Gastrocnemius medialis (tissue), 4 donors: ENCODE results near the gene KIAA0040.

Source experiments
- POLR2A ChIP-seq, 2 donors: fragments of 450-650 bp; IDR thresholded peaks; one replicate each; pipeline ENCODE4 v1.6.1; 2017; ENCODE audit warnings: antibody characterized with exemption in 2 of 2, mild to moderate bottlenecking in 2 of 2, moderate library complexity in 2 of 2
- TF ChIP-seq, protein P1 (sequence below), 5 experiments: fragments of 450-650 bp in 3 of 5; fragments of 200-600 bp in 2 of 5; sonication (generic) in 2 of 5; IDR thresholded peaks in 4 of 5; conservative IDR thresholded peaks in 1 of 5; 1 replicate in 4 of 5; 2 replicates in 1 of 5; pipeline ENCODE4 v1.5.1; 2016 to 2019; ENCODE audit warnings: antibody characterized with exemption in 5 of 5, mild to moderate bottlenecking in 3 of 5, moderate library complexity in 3 of 5

DNA sequence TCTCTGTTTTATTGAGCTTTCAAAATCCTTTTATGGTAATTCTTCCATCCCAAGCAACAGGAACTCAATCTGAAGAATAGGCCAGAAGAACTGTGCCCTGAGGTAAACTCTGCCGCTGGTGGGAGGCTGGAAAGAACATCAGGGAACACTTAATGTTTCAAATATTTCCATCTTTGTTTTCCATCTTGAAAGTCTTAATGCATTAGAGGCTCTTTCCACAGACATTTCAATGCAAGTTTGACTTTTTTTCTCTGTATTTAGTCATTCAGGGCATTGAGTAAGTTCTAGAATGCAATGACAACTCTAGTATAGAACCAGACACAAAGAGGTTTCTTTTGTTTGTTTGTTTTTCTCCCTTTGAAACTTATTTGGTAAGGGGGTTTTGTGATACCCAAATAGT is 61.5 kb downstream of the KIAA0040 start:
- TF ChIP-seq, protein P1, sequence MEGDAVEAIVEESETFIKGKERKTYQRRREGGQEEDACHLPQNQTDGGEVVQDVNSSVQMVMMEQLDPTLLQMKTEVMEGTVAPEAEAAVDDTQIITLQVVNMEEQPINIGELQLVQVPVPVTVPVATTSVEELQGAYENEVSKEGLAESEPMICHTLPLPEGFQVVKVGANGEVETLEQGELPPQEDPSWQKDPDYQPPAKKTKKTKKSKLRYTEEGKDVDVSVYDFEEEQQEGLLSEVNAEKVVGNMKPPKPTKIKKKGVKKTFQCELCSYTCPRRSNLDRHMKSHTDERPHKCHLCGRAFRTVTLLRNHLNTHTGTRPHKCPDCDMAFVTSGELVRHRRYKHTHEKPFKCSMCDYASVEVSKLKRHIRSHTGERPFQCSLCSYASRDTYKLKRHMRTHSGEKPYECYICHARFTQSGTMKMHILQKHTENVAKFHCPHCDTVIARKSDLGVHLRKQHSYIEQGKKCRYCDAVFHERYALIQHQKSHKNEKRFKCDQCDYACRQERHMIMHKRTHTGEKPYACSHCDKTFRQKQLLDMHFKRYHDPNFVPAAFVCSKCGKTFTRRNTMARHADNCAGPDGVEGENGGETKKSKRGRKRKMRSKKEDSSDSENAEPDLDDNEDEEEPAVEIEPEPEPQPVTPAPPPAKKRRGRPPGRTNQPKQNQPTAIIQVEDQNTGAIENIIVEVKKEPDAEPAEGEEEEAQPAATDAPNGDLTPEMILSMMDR (IDR thresholded peaks at IDR 0.05 in 4 of 5, conservative IDR thresholded peaks at IDR 0.05 in 1 of 5) = no peak
- TF ChIP-seq POLR2A (IDR thresholded peaks at IDR 0.05) = no peak
